K562 (cell line): ENCODE data around the gene SPIB.

ENCODE experiments used
- KDM1A ChIP-seq, 2 experiments: fragments of 450-650 bp; IDR thresholded peaks; 2 replicates each; pipeline ENCODE4 v1.6.1; 2016; ENCODE audit warnings: mild to moderate bottlenecking in 2 of 2
- KLF6 ChIP-seq: fragments of 250-450 bp; sonication (Bioruptor Pico); IDR thresholded peaks from 2 replicates; pipeline ENCODE4 v1.4.0; 2020; ENCODE audit warnings: mild to moderate bottlenecking, moderate library complexity, borderline replicate concordance
- MAX ChIP-seq: sonication (generic); formaldehyde crosslinking; IDR thresholded peaks from 2 replicates; pipeline ENCODE4 v1.9.0; 2022; ENCODE audit warnings: mild to moderate bottlenecking, missing genetic modification reagents
- MEF2A ChIP-seq: IDR thresholded peaks from 2 replicates; pipeline ENCODE4 v1.6.1; 2011; ENCODE audit warnings: low read depth, mild to moderate bottlenecking, low read length, moderate library complexity; ENCODE audit not compliant: control insufficient read depth
- MTA3 ChIP-seq: fragments of 450-650 bp; formaldehyde crosslinking; IDR thresholded peaks from 2 replicates; pipeline ENCODE4 v1.6.1; 2017; ENCODE audit warnings: mild to moderate bottlenecking, borderline replicate concordance
- NFATC3 ChIP-seq: fragments of 450-650 bp; IDR thresholded peaks from 2 replicates; pipeline ENCODE4 v1.6.1; 2017; ENCODE audit warnings: mild to moderate bottlenecking
- POLR2A ChIP-seq: fragments of 450-650 bp; conservative IDR thresholded peaks from 2 replicates; pipeline ENCODE4 v1.6.1; 2016
- POLR2AphosphoS5 ChIP-seq: IDR thresholded peaks from 2 replicates; pipeline ENCODE4 v1.6.1; 2011; ENCODE audit warnings: mild to moderate bottlenecking, low read depth, low read length, moderate library complexity; ENCODE audit not compliant: control insufficient read depth, insufficient read depth
- SETDB1 ChIP-seq: IDR thresholded peaks from one replicate; pipeline ENCODE4 v1.6.1; 2012; ENCODE audit warnings: low read length, control low read depth, inconsistent platforms
- TBP ChIP-seq: optimal IDR thresholded peaks from 2 replicates; pipeline ENCODE3; 2011; ENCODE audit warnings: low read depth, low read length, improper control_type of control experiment
- TSHZ1 ChIP-seq: fragments of 250-450 bp; sonication (Bioruptor Pico); IDR thresholded peaks from 2 replicates; pipeline ENCODE4 v1.4.0; 2020; ENCODE audit warnings: mild to moderate bottlenecking, moderate library complexity

- TF ChIP-seq POLR2AphosphoS5 (no peak), POLR2A (no peak), TBP (no peak), MEF2A (no peak), TSHZ1 (no peak), MTA3 (no peak), KLF6 (CRISPR knock-in tag) (no peak), NFATC3 (no peak), SETDB1 (no peak), MAX (CRISPR knock-in tag) (no peak), KDM1A (IDR thresholded peaks at IDR 0.05) (no peak)
Observed at GRCh38 chr19:50427318-50427925, 8.7 kb downstream of the SPIB start.
